Uterus (tissue), 2 donors: ENCODE measurements around the gene NRDE2.

ENCODE experiments used
- CTCF ChIP-seq, 4 experiments: fragments of 200-600 bp in 2 of 4; fragments of 450-650 bp in 2 of 4; sonication (generic) in 2 of 4; IDR thresholded peaks; one replicate each; pipeline ENCODE4 v1.5.1; 2016 to 2019; ENCODE audit warnings: antibody characterized with exemption in 4 of 4, mild to moderate bottlenecking in 2 of 4, moderate library complexity in 1 of 4
- POLR2A ChIP-seq, 2 donors: fragments of 450-650 bp; IDR thresholded peaks; one replicate each; pipeline ENCODE4 v1.6.1; 2016; ENCODE audit warnings: antibody characterized with exemption in 2 of 2, mild to moderate bottlenecking in 1 of 2, moderate library complexity in 1 of 2

GRCh38 chr14:90235179-90235976, 96.4 kb downstream of the NRDE2 start:
- peak; percentile 43 to 50 (median 48) for TF ChIP-seq CTCF (IDR thresholded peaks at IDR 0.05)
- no peak for TF ChIP-seq POLR2A (IDR thresholded peaks at IDR 0.05)
